GM19463 (cell line): ENCODE results near the gene PTPRN2.
"Not testable (repeated sequence)": the region's sequence is repeated elsewhere in the genome, so short reads cannot be mapped to it uniquely, and the experiment has no call there.

Experiments
- ATAC-seq: cut with Tn5 transposase; IDR thresholded peaks from one replicate; pipeline ENCODE4 v1.9.1; 2021; ENCODE audit warnings: mild to moderate bottlenecking, moderate library complexity; ENCODE audit not compliant: unreplicated experiment

The PTPRN2 gene

DNA sequence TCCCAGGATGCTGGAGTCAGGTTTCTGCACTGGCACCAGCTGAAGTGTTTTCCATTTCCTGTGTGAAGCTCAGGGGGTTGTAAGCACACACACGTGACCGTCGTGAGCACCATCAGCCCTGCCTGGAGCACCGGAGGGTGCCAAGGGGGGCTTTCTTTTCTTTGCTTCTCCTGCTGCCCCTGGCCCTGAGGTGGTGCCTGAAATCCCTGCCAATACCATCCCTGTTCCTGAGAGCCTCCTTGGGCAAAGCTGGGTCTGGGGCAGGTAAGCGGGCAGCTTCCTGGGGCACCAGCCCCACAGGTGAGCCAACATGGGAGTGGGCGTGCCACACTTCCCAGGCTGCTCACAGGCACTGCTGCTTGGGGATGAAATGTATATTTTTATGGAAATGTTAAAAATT is 657.2 kb downstream of the PTPRN2 start:
- no peak for ATAC-seq

DNA sequence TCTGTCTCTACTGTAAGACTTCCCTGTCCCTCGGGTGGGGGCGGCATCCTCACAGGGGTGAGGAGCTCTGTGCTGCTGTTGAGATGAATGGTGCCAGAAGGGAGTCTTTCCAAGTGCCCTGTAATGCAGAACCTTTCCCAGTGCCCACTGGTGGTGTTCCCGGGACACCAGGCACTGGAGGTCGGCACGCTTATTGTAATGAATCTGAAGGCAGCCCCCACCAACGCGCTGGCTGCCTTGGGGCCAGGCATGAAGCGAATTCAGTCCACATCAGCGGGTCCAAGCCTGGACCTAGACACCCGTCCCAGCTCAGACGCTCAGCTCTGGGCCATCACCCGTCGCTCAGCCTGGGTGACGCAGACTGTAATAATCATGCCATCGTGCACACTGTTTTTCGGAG is 658.0 kb downstream of the PTPRN2 start:
- ATAC-seq, result no peak

DNA sequence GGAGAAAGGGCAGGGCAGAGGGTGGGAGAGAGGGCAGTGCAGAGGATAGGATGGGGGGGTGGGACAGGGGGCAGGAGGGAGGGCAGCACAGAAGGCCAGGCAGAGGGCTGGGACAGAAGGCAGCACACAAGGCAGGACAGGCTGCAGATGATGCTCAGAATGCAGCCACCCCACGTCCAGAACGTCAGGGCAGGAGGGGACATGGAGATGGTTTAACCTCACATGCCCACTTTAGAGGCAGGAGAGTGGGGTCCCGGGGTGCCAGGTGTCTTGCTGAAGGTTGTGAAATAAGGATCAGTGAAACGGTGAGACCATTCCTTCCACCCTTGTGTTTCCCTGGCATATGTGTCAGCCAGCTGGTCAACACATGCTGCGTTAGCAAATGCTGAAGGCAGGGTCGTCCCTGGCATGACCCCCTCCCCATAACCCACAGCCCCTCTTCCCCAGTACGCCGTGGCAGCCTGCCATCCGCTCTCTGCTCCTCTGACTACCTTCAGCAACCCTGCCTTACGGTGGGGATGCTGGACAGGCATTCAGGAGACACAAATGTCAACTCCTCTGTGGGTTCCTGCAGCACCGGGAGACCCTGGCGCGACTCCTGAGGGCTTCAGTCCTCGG is 658.7 kb downstream of the PTPRN2 start:
- no peak for ATAC-seq

DNA sequence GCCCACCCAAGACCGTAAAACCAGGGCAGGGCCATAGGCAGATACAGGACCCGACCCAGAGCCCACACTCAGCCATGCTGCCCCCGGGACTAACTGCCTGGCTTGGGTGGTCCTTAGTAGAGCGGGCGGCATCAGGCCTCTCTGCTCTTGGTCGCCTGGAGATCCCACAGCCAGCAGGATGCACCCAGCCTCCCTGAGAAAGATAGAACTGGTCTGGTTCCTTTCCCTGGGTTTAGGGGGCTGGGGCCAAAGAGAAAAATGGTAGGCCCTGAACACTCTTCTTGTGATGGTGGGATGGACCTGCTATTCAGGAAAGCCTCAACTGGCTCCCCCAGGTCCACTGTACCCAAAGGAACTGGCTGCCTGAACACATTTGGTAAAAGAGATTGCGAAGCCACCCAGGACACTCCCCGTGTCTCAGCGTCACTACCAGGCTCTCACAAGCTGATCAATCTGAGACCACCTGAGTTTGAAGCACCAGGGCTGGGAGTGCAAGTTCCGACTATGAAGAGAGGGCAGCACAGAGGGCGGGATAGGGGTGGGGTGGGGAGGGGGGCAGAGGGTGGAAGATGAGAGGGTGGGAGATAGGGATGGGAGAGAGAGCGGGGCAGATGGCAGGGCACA is 659.3 kb downstream of the PTPRN2 start:
- no peak for ATAC-seq

DNA sequence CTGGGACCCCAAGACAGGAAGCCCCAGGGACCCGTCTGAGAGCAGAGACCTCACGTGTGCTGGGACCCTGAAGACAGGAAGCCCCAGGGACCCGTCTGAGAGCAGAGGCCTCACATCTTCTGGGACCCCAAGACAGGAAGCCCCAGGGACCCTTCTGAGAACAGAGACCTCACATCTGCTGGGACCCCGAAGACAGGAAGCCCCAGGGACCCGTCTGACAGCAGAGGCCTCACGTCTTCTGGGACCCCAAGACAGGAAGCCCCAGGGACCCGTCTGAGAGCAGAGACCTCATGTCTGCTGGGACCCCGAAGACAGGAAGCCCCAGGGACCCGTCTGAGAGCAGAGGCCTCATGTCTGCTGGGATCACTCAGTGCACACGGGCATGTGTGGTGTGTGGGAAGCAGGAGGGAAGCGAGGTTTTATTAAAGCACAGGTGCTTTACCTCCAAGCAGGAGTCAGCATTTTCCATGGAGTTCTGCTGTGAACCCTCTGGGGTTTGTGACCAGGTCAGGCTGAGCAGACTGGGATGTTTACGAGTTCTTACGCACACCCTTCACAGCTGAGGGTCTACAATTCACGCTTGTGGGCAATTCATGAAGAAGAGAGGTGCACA is 660.2 kb downstream of the PTPRN2 start:
- no peak for ATAC-seq

DNA sequence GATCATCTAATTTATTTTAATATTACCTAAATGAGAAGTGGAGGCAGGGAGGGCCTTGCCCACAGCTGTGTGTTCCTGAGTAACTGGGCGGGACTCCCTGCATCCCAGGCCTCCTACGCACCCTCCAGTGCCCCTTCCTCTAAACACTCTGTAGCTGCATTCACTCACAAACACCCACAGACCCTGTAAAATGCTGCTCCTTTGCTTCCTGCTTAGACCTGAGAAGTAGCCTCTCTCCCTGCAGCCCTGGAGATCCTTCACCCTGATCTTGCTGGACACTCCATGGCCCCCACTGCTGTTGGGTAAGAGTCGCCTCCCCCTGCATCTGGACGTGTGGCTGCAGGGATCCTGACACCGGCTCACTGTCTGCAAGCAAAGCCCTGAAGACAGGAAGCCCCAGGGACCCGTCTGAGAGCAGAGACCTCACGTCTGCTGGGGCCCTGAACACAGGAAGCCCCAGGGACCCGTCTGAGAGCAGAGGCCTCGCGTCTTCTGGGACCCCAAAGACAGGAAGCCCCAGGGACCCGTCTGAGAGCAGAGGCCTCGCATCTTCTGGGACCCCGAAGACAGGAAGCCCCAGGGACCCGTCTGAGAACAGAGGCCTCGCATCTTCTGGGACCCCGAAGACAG is 661.0 kb downstream of the PTPRN2 start:
- no peak for ATAC-seq

DNA sequence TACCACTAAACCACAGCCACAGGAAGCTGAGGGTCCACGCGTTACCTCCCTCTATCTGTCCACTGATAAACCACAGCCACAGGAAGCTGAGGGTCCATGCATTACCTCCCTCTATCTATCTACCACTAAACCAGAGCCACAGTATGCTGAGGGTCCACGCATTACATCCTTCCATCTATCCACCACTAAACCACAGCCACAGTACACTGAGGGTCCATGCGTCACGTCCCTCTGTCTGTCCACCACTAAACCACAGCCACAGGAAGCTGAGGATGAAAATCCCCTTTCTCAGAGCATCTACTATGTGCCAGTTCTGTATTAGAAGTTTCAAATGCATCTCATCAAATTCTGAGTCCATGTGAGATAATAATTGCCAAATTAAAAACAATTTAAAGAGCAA is 661.5 kb downstream of the PTPRN2 start:
- ATAC-seq, result no peak

DNA sequence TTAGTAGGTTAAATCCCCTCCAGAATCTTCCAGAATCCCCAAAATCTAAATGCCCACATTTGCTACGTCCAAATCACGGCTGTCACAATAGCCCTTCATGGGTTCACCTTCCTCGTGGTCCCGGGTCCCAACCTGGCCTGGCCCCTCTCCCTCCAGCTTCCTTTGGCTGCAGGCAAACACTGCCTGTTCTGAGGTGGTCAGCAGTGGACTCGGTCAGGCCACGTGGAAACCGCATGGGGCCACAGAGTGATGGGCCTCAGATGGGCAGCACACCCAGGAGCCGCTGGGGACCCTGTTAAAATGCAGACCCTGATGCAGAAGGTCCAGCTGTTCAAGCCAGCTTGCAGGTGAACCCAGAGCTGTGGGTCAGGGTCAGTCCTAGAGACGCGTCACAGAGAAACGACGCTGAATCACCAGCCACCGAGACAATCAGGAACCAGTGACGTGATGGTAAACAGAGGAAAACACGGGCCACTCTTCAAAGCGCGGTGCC is 662.2 kb downstream of the PTPRN2 start:
- ATAC-seq, result no peak

DNA sequence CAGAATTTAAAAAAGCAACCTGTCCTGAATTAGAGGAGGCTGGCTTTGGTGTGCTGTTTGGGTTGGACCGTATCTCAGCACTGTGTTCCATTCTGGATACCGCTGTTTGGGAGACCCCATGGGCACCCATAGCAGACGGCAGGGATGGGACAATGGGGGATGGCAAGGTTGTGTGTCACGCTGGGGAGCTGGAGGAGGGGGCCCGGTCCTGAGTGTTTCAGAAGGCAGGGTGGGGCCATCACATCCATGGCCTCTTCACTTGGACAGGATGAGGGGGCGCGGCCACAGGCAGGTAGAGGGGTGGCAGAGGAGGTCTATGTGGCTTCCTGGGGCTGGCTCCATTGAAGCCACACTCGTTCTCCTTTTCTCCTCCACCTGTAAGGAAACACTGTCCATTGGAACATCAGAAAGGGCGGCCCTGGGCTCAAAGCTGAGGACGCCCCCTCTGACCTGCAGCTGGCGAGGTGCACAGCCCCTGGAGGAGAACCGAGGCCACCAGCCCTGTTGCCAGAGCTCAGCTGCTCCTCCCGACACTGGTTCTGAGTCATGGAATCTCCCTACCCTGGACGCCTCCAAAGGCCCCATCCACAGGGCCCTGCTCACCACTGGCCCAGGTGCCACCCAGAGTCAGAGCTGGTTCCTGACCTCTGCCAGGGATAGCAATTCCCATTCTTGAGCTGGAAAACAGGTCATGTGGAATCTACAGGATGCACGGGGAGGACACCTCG is 663.6 kb downstream of the PTPRN2 start:
- no peak for ATAC-seq

DNA sequence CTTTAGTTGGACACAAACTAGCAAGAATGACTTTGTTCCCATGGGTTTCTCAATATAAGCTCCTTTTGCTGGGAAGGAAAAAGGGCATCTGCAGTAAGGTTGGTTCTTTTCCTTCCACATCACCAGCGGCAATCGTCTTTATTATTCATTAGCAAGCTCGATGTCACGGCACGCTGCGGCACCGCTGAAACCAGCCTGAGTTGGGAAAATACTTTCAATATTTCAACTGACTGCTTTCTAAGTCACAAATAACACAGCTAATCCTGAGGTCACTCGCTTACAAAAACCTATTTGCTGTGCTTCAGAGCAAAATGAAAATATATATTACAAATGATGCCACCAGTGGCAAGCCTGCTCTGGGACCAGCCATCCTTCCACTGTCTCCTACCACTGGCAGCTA is 665.0 kb downstream of the PTPRN2 start:
- ATAC-seq, result no peak

DNA sequence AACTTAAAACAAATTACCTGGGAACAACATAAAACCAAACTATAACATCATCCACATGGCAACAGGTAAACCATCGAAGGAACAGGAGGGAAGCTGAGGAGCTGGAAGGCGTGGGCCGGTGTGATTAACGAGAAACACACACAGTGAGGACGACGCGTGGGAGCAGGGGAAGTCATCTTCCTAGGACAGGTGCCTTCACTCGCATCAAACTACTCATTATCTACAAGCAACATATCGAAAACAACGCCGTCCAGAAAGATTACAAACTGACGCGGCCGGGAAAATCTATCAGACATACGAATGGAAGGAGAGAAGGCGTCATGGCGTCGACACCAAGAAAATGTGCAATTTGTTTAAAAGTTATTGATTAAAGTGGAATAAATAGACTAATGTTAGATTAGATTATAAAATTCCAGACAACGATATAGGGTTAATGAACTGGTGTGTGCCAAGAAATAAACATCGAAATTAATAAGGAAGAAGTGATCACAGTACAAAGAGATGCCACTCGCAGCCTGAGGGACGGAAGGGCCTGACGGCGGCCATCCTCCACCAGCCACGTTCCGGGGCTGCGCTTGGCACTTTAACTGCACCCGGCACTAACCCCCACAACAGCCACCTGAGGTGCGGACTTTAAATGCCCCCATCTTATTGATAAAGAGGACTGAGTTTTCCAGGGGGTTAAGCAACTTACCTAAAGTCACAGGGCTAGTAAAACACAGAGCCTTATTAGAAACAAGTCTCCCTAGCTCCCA is 669.1 kb downstream of the PTPRN2 start:
- no peak for ATAC-seq

DNA sequence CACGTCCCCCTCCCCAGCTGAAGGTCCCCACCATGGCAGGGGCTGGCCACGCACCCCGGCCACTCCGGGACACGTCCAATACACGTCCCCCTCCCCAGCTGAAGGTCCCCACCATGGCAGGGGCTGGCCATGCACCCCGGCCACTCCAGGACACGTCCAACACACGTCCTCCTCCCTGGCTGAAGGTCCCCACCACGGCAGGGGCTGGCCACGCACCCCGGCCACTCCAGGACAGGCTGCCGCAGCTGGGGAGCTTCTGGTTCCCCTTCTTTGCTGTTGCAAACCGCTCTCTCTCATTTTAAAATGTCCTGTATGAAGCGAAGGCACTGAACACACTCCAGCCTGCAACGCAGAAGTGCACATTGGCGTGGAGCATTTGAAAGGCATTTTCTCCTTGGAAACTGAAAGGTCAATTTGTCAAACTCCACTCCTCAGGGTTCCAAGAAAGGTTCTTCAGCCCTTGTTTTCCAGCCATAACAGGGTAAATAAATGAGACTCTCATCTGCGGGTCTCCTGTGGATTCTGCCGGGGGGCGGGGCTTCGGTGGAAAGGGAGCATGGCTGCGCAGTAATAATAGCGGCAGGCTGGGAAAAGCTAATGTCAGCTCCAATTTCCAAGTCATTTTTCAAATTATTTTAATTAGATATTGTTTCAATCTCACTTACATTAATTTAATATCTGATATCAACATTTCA is 670.5 kb downstream of the PTPRN2 start:
- ATAC-seq, result no peak

DNA sequence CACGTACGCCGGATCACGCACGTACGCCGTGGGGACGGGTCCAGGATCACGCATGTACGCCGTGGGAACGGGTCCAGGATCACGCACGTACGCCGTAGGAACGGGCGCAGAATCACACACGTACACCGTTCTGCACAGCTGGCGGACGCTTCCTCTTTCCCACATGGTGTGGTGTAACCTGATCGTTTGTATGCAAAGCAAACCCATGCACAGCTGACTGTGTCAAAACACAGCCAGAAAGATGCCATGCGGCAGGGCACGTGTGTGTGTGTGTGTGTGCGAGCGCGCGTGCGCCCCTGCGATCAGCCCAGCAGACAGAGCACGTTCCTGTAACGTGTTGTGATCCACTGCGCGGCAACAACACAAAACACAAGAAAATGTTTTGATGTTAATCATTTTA is 677.2 kb downstream of the PTPRN2 start:
- no peak for ATAC-seq

DNA sequence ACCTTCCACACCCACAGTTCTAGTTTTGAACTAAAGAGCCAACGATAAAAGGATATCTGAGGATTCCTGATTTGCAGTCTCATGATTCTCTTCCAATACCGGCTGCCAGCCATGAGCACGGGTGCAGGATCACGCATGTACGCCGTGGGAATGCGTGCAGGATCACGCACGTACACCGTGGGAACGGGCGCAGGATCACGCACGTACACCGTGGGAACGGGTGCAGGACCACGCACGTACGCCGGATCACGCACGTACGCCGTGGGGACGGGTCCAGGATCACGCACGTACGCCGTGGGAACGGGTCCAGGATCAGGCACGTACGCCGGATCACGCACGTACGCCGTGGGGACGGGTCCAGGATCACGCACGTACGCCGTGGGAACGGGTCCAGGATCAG is 677.6 kb downstream of the PTPRN2 start:
- ATAC-seq, result not testable (repeated sequence)

DNA sequence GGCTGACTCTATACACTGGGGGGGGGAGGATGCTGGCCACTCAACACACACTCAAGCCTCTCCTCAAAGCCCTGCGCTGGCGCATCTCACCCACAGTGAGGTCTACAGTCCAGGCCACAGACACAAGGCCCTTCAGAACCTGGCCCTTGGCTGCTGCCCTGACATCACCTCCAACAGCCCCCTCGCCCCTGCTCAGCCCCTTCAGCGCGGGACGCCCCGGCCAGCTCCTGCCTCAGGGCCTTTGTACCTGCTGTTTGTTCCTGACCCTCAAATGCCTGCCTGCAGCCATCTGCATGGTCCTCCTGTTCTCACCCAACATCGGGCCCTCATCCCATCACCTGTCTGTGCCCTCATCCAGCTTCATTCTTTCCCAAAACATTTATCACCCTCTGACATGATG is 678.3 kb downstream of the PTPRN2 start:
- ATAC-seq, result no peak

DNA sequence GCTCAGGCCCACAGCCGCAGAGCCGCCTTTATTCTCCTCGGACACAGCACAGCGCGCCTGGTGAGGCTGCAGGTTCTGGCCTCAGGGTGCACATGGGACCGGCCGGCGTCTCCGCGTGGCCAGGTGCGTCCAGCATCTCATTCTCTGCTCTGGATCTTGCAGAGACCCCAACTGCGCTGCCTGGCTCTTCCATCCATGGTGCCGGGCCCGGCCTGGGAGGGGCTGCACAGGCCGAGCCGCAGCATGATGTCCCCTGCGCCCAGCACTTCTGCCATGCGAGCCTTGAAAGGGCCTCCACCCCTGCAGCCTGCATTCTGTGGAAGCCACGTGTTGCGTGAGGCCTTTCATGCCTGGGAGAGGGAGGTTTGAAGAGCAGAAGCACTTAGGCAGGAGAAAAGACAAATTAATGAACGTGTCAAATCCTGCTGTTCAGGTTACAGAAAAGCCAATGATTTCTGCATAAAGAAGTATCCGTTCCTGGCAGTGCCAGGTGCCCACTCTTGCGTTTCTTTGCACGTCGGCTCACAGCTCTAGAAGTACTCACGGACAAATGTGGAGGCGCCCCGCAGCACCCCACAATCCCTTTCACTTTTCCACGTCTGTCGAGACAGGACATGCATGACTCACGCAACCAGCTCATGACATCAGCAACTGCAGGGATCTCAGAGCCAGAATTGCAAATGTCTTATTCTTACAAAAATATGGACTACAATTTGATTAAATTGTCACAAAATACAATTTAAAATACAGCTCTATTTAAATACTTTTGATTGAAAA is 679.4 kb downstream of the PTPRN2 start:
- ATAC-seq, result no peak

DNA sequence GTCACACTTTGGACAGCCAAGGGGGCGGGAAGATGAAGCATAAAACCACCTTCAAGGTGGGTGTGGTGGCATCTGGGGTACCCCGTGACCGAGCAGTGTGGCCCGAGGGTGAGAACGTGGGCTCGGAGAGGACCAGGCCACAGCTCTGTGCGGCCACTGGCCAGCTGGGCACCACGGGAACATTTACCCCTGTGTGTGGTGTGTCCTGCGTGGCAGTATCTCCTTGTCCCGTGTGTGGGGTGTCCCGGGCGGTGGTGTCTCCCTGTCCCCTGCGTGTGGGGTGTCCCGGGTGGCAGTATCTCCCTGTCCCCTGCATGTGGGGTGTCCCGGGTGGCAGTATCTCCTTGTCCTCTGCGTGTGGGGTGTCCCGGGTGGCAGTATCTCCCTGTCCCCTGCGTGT is 680.5 kb downstream of the PTPRN2 start:
- ATAC-seq, result no peak

DNA sequence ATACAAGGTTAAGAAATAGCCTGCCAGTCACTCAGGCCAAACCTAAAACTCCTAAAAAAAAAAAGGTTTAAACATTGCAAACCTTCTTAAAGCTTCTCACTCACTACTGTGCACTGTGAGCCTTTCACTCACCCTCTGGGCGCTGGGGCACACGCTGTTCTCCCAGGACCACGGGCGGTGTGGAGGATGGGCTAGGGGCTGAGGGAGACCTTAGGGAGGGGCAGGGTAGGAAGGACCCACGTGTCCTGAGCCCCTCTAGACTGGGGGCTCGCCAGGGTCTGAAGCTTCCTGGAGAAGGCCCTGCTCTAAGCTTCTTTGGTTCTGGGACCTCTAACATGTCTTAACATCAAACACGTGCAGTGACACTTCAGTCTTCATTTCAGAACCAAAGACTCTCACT is 681.0 kb downstream of the PTPRN2 start:
- no peak for ATAC-seq
